Prostate gland (tissue), 2 donors: ENCODE measurements around the gene RXRA.

Experiments used
- CTCF ChIP-seq, 4 experiments: fragments of 200-600 bp in 2 of 4; fragments of 450-650 bp in 2 of 4; sonication (generic) in 2 of 4; IDR thresholded peaks; 1 replicate in 3 of 4; 2 replicates in 1 of 4; pipeline ENCODE4 v1.5.1; 2016 to 2019; ENCODE audit warnings: antibody characterized with exemption in 4 of 4, mild to moderate bottlenecking in 2 of 4, moderate library complexity in 2 of 4
- POLR2A ChIP-seq: fragments of 450-650 bp; IDR thresholded peaks from one replicate; pipeline ENCODE4 v1.6.1; 2016; ENCODE audit warnings: antibody characterized with exemption, mild to moderate bottlenecking
- POLR2AphosphoS5 ChIP-seq: sonication (generic); formaldehyde crosslinking; IDR thresholded peaks from one replicate; pipeline ENCODE4 v1.6.1; 2017; ENCODE audit warnings: antibody characterized with exemption

- no peak for TF ChIP-seq CTCF (IDR thresholded peaks at IDR 0.05)
- no peak for TF ChIP-seq POLR2A
- no peak for TF ChIP-seq POLR2AphosphoS5
Observed at GRCh38 chr9:134303601-134304000, 22.7 kb upstream of the RXRA start.
